ENCODE measurements around the gene YIF1B. TPM values are rescaled to one million over a fixed set of nuclear protein-coding genes. Genes with fewer than 3 reads are reported as not detected.

The YIF1B gene
- 53.6 and 73.6 TPM in 2 replicates for total RNA-seq

DNA sequence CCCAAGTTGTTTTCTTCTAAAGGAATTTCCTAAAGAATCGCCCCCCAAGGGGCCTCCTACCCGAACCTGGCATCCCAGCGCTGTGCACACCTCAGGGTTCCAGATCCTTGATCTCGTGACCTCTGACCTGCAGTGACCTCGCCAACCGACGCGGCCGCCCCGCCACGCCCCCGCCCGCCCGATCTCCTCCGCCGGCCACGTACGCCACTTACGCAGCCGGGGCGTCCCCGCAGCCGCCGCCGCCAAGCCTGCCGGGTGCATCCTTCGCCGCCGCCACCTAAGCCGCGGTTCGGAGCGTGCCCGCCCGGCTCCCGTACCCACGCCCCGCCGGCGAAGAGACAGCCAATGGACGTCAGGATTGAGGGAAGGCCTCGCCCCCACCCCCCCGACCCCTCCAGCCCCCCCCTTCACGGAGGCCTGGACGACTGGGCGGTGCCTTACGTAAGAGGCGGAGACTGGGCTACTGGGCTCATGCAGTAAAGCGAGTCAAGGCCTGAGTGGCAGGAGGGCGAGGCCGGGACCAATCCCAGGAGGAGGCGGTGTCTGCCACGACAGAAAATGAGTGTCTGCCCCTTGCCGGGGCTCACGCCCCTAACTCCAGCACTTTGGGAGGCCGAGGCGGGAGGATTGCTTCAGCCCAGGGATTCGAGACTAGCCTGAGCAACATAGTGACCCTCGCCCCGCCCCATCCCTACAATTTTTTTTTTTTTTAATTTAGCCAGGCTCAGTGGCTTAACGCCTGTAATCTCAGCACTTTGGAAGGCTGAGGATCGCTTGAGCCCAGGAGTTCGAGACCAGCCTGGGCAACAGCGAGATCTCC is at the start of gene YIF1B:
Gene YIF1B (minus strand): TSS at position 291 of the 820 bp plus-strand sequence. CDS start 30 bp downstream, at position 261.

GRCh38 chr19:38319421-38320258 is 3.9 kb upstream of the YIF1B start, which contains the start of gene KCNK6:
TSS of gene KCNK6 (plus strand) at chr19:38319845. CDS start at chr19:38319951, 106 bp downstream.

GRCh38 chr19:38303517-38304351 is 12.0 kb downstream of the YIF1B start, which contains the start of gene C19orf33:
TSS of gene C19orf33 (plus strand) at chr19:38304251. CDS start at chr19:38304262, 11 bp downstream.

DNA sequence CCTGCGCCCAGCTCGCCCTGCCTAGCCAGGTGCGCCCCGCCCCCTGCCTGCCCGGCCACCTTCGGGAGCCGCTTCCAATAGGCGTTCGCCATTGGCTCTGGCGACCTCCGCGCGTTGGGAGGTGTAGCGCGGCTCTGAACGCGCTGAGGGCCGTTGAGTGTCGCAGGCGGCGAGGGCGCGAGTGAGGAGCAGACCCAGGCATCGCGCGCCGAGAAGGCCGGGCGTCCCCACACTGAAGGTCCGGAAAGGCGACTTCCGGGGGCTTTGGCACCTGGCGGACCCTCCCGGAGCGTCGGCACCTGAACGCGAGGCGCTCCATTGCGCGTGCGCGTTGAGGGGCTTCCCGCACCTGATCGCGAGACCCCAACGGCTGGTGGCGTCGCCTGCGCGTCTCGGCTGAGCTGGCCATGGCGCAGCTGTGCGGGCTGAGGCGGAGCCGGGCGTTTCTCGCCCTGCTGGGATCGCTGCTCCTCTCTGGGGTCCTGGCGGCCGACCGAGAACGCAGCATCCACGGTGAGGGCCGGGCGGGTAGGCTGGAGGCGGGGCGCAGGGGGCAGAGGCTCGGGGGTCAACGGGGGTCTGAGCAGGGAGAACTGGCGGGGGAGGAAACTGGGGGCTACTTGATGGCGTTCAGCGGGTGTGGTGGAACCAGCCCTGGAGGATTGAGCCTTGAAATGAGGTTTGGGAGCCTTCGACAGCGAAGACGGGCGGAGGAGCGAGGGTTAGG is 51.1 kb downstream of the YIF1B start, which contains the start of gene SPINT2:
Gene SPINT2 (plus strand): TSS at position 88 of the 727 bp plus-strand sequence. CDS start 320 bp downstream, at position 408.

Other genes starting within 250 kb of the YIF1B start
- 0.50 and 2.8 TPM in 2 replicates for gene DPF1, start 91.7 kb downstream of the YIF1B start, total RNA-seq
- gene PPP1R14A, start 59.6 kb downstream of the YIF1B start, total RNA-seq = 0.44 and 1.6 TPM in 2 replicates
- 0.55 and 1.7 TPM in 2 replicates for gene SPINT2, start 51.4 kb downstream of the YIF1B start, total RNA-seq
- not detected in 2 replicates for gene C19orf33, start 11.7 kb downstream of the YIF1B start, total RNA-seq
- gene KCNK6, start 3.9 kb upstream of the YIF1B start, total RNA-seq = 1.5 and 5.2 TPM in 2 replicates
- gene CATSPERG, start 19.9 kb upstream of the YIF1B start, total RNA-seq = 0.22 and 1.6 TPM in 2 replicates
- 308 and 462 TPM in 2 replicates for gene PSMD8, start 58.6 kb upstream of the YIF1B start, total RNA-seq
- gene GGN, start 72.1 kb upstream of the YIF1B start, total RNA-seq = 0.11 and 0.62 TPM in 2 replicates
- 2.4 TPM in 2 replicates for gene SPRED3, start 72.8 kb upstream of the YIF1B start, total RNA-seq
- 7.2 and 8.0 TPM in 2 replicates for gene FAM98C, start 87.1 kb upstream of the YIF1B start, total RNA-seq
- gene RASGRP4, start 110.3 kb upstream of the YIF1B start, total RNA-seq = not detected in 2 replicates
- under 0.01 and 0.11 TPM in 2 replicates for gene RYR1, start 117.7 kb upstream of the YIF1B start, total RNA-seq

All from uterine smooth muscle cell (primary cell).